GM21717 (cell line): ENCODE measurements around the gene SON.

Experiments
- ATAC-seq: cut with Tn5 transposase; IDR thresholded peaks from one replicate; pipeline ENCODE4 v1.9.1; 2021; ENCODE audit warnings: mild to moderate bottlenecking, moderate library complexity; ENCODE audit not compliant: unreplicated experiment

The SON gene

GRCh38 chr21:33541756-33542639 is 840 bp upstream of the SON start, which contains the start of gene GART:
GART (minus strand) TSS chr21:33542117; CDS start chr21:33539315, 2,802 bp downstream.
- peak; percentile 44 for ATAC-seq

GRCh38 chr21:33543505-33544129 is 779 bp downstream of the SON start:
- no peak for ATAC-seq

- ATAC-seq, result no peak
These were observed 1.8 kb downstream of the SON start for GRCh38 chr21:33544451-33545195.

- no peak for ATAC-seq
These were observed 3.2 kb downstream of the SON start for GRCh38 chr21:33546086-33546485.

- no peak for ATAC-seq
These were observed 7.3 kb downstream of the SON start for GRCh38 chr21:33549848-33550771.

- no peak for ATAC-seq
These were observed 8.2 kb downstream of the SON start for GRCh38 chr21:33550772-33551660.

GRCh38 chr21:33551664-33552063 is 8.8 kb downstream of the SON start:
- no peak for ATAC-seq

- no peak for ATAC-seq
These were observed 9.5 kb downstream of the SON start for GRCh38 chr21:33552093-33552998.

GRCh38 chr21:33552999-33553598 is 10.3 kb downstream of the SON start:
- no peak for ATAC-seq

- no peak for ATAC-seq
These were observed 11.6 kb downstream of the SON start for GRCh38 chr21:33554236-33554981.

- no peak for ATAC-seq
These were observed 12.1 kb downstream of the SON start for GRCh38 chr21:33554982-33555344.

GRCh38 chr21:33557447-33557846 is 14.6 kb downstream of the SON start:
- ATAC-seq, result no peak

- ATAC-seq, result no peak
These were observed 16.1 kb downstream of the SON start for GRCh38 chr21:33558777-33559421.

GRCh38 chr21:33559813-33560212 is 17.0 kb downstream of the SON start:
- ATAC-seq, result no peak

GRCh38 chr21:33560965-33561364 is 18.1 kb downstream of the SON start:
- no peak for ATAC-seq

- no peak for ATAC-seq
These were observed 18.5 kb downstream of the SON start for GRCh38 chr21:33561373-33561772.

- no peak for ATAC-seq
These were observed 19.6 kb downstream of the SON start for GRCh38 chr21:33562389-33562788.
